Measurements from ENCODE around the gene STXBP6.

Gene STXBP6

DNA sequence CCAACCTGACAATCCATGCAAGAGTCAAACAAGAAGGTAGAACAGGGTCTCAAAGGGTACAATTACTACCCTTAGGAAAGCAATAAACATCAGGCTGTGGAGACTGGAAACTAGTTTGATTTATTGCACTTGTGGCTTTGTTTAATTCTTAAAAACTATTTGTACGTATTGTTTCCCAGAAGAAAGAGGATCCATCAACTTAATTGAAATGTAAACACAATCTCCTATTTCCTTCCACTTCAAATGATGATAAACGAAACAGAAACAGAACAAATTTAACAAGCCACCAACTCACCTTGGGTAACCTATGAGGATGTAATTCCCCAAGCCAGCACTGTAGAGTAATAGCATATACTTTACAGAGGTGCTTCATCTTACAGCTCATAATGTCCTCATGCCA, 8.0 kb downstream of the STXBP6 start:
- Histone ChIP-seq H3K4me1 (no peaks in the 10 kb centered on the region), H3K36me3 (no peaks in the 10 kb centered on the region), H3K4me3 (ENCODE audit: low read depth, low read length) (no peak overlapping the region), H3K27me3 (no peaks in the 10 kb centered on the region), H3K9me3 (no peaks in the 10 kb centered on the region)
- TF ChIP-seq, protein P1, sequence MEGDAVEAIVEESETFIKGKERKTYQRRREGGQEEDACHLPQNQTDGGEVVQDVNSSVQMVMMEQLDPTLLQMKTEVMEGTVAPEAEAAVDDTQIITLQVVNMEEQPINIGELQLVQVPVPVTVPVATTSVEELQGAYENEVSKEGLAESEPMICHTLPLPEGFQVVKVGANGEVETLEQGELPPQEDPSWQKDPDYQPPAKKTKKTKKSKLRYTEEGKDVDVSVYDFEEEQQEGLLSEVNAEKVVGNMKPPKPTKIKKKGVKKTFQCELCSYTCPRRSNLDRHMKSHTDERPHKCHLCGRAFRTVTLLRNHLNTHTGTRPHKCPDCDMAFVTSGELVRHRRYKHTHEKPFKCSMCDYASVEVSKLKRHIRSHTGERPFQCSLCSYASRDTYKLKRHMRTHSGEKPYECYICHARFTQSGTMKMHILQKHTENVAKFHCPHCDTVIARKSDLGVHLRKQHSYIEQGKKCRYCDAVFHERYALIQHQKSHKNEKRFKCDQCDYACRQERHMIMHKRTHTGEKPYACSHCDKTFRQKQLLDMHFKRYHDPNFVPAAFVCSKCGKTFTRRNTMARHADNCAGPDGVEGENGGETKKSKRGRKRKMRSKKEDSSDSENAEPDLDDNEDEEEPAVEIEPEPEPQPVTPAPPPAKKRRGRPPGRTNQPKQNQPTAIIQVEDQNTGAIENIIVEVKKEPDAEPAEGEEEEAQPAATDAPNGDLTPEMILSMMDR (IDR thresholded peaks at IDR 0.05; ENCODE audit: low read depth, low read length) = no peak
- no peak for DNase-seq

DNA sequence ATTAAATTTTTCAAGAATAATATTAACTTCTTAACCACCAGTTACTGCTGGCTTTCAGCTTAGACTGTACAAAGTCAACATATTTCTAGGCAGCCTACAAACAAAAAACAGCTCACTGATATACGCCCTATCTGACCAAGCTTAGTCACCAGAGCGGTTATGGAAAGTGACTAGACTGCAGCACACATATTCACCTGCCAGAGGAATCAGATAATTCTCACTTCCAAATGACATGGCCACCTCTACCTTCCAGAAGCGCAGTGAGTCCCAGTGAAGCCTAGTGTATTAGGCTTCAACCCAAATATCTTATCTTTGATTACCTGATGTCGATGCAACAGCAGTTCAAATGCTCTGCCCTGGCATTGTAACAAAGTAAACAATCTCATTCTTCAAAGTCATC, 8.5 kb downstream of the STXBP6 start:
- Histone ChIP-seq H3K9me3 (no peaks in the 10 kb centered on the region), H3K4me3 (ENCODE audit: low read depth, low read length) (no peak overlapping the region), H3K27me3 (no peaks in the 10 kb centered on the region), H3K36me3 (no peaks in the 10 kb centered on the region), H3K4me1 (no peaks in the 10 kb centered on the region)
- TF ChIP-seq, protein P1 (IDR thresholded peaks at IDR 0.05; ENCODE audit: low read depth, low read length) = no peak
- no peak for DNase-seq

DNA sequence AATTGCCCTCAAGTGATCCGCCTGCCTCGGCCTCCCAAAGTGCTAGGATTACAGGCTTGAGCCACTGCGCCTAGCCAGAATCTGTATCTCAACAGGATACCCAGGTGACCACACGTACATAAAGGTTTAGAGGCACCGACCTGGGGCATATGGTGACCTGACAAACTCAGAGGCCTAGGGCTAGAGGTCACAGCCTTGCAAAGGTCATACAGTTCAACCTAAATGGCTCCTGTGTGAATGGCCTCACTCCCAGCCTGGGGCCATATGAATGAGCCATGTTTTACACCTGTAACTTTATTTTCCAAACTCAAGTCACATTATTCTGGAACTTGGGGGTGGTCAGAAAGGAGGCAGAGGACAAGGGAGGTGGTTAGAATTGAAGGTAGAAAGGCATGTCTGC, 10.0 kb downstream of the STXBP6 start:
- Histone ChIP-seq H3K4me3 (ENCODE audit: low read depth, low read length) (no peak overlapping the region), H3K4me1 (no peaks in the 10 kb centered on the region), H3K9me3 (no peaks in the 10 kb centered on the region), H3K36me3 (no peaks in the 10 kb centered on the region), H3K27me3 (no peaks in the 10 kb centered on the region)
- TF ChIP-seq, protein P1 (IDR thresholded peaks at IDR 0.05; ENCODE audit: low read depth, low read length) = no peak
- DNase-seq = no peak

DNA sequence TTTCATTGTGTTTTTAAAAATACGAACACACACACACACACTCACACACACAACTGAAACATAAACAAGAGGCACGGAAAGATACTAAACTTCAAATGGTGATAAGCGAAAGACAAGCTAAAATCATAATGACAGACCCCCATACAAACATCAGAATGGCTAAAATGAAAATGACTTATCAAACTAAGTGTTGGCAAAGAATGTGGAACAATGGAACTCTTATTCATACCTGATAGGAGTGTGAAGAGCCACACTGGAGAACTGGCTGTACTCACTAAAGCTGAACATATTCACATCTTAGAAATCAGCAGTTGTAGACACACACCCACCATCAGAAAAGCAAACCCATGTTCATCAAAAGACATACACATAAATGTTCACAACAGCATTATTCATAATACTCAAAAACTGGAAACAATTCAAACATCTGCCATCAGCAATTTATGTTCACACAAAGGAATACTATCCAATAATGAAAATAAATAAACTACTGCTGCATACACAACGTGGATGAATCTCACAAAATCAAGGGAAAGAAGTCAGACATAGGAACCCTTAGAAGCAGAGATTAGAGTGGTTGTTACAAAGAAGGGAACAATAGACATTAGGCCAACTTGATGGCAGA, 11.8 kb downstream of the STXBP6 start:
- no peaks in the 10 kb centered on the region for H3K27me3 ChIP-seq
- H3K9me3 ChIP-seq = no peaks in the 10 kb centered on the region
- no peak for DNase-seq
- H3K4me3 ChIP-seq (ENCODE audit: low read depth, low read length) = no peak overlapping the region
- TF ChIP-seq, protein P1 (IDR thresholded peaks at IDR 0.05; ENCODE audit: low read depth, low read length) = no peak
- H3K4me1 ChIP-seq = no peaks in the 10 kb centered on the region
- H3K36me3 ChIP-seq = no peaks in the 10 kb centered on the region

DNA sequence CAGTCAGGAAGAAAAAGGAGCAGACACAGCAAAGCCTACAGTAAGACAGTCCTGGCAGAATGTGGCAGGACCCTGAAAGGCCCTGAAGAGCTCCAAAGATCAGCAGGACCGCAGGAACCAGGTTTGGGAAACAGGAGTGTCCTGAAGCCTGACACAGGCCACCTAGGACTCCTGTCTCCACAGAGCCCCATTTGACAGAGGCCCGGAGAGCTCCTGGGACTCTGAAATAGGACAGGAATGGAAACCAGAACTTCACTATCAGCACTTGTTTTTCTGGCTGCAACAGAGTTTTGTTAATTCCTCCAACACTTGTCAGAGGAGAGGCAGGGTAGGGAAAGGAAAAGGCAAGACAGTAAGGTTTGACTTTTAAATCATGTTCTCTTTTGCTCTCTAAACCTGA, 12.9 kb downstream of the STXBP6 start:
- H3K27me3 ChIP-seq = no peaks in the 10 kb centered on the region
- H3K4me1 ChIP-seq = no peaks in the 10 kb centered on the region
- H3K9me3 ChIP-seq = no peaks in the 10 kb centered on the region
- no peak overlapping the region for H3K4me3 ChIP-seq (ENCODE audit: low read depth, low read length)
- no peaks in the 10 kb centered on the region for H3K36me3 ChIP-seq
- DNase-seq = no peak
- TF ChIP-seq, protein P1 (IDR thresholded peaks at IDR 0.05; ENCODE audit: low read depth, low read length) = no peak

DNA sequence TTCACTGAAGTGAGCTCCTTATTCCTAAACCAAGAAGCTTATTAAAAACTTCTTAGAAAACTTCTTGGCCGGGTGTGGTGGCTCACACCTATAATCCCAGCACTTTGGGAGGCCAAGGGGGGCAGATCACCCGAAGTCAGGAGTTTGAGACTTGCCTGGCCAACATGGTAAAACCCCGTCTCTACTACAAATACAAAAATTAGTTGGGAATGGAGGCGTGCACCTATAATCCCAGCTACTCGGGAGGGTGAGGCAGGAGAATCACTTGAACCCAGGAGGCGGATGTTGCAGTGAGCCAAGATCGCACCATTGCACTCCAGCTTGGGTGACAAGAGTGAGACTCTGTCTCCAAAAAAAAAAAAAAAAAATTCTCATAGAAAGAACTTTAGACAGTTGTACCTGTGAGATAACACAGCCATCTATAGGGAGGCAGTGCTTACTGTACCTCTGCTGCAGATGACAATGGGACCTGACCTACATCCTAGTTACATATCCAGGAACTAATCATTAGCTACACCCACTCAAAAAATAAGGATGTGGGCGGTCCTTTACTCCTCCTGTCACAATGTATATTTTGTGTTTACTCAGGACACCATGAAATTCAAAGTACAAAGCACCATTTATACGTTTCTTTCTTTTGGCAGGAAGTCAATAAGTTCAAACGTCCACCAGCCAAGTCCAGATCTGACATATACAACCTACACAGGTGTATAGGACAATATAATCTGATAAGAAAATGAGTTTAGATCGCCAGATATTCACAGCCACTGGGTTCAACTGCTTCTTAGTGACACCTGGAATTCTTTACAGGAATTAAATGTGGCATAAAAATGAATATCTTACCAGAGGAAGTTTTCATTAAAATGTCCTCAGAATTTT, 14.9 kb downstream of the STXBP6 start:
- Histone ChIP-seq H3K36me3 (no peaks in the 10 kb centered on the region), H3K9me3 (no peaks in the 10 kb centered on the region), H3K4me1 (no peaks in the 10 kb centered on the region), H3K4me3 (ENCODE audit: low read depth, low read length) (no peak overlapping the region), H3K27me3 (no peaks in the 10 kb centered on the region)
- no peak for DNase-seq
- TF ChIP-seq, protein P1 (IDR thresholded peaks at IDR 0.05; ENCODE audit: low read depth, low read length) = no peak

Data from BE2C (cell line).